Stimulated activated CD8-positive, alpha-beta memory T cell treated with anti-CD3 and anti-CD28 coated beads, Interleukin-15, amount 100 ng/mL, for 48 hours (primary cell): ENCODE data around the gene CERKL.
"Not testable (repeated sequence)": the region's sequence is repeated elsewhere in the genome, so short reads cannot be mapped to it uniquely, and the experiment has no call there.

ENCODE experiments used
- DNase-seq, 2 donors: peaks; one replicate each; pipeline ENCODE4 v3.0.0-alpha.2; 2020; ENCODE audit warnings: low read depth in 2 of 2

The CERKL gene, protein sequence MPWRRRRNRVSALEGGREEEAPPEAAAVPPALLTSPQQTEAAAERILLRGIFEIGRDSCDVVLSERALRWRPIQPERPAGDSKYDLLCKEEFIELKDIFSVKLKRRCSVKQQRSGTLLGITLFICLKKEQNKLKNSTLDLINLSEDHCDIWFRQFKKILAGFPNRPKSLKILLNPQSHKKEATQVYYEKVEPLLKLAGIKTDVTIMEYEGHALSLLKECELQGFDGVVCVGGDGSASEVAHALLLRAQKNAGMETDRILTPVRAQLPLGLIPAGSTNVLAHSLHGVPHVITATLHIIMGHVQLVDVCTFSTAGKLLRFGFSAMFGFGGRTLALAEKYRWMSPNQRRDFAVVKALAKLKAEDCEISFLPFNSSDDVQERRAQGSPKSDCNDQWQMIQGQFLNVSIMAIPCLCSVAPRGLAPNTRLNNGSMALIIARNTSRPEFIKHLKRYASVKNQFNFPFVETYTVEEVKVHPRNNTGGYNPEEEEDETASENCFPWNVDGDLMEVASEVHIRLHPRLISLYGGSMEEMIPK

DNA sequence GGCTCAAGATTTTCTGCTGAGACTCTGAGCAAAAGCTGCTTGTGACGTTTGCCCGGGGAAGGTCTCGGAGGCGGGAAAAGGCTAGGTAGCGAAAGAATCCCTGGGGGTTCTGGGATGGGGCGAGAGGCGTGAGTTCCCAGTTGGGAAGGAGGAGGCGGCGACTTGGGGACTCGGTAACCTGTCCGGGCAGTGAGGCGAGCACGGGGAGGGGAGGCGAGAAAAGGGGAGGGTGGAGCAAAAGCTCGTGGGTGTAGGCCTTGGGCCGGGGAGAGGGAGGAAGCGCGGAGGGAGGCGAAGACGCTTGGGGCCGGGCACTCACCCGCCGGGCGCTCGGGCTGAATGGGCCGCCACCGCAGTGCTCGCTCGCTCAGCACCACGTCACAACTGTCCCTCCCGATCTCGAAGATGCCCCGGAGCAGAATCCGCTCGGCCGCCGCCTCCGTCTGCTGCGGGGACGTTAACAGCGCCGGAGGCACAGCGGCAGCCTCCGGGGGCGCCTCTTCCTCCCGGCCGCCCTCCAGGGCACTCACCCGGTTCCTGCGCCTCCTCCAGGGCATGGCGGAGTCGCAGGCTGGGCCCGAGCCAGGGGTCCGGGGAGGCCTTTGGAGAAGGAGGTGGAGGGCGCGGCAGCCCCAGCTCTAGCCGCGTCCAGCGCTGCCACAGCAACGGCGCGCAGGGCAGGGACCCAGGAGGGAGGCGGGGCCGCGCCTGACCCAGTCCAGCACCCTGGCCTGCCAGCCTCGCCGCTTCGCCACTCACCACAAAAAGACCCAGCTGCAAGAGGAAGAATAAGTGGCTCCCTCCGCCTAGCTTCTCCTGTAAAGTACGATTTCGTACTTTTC is at the start of gene CERKL:
Gene CERKL, minus strand, starts transcription at position 656 of the 842 bp plus-strand sequence. Its CDS starts 99 bp downstream, at position 557.
- no peak for DNase-seq

DNA sequence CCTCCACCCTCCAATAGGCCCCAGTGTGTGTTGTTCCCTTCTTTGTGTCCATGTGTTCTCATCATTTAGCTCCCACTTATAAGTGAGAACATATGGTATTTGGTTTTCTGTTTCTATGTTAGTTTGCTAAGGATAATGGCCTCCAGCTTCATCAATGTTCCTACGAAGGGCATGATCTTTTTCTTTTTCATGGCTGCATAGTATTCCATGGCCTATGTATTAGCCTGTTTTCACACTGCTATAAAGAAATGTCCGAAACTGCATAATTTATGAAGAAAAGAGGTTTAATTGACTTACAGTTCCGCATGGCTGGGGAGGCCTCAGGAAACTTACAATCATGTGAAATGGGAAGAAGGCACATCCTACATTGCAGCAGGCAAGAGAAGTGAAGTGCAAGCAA is 45.6 kb upstream of the CERKL start:
- not testable (repeated sequence) for DNase-seq

DNA sequence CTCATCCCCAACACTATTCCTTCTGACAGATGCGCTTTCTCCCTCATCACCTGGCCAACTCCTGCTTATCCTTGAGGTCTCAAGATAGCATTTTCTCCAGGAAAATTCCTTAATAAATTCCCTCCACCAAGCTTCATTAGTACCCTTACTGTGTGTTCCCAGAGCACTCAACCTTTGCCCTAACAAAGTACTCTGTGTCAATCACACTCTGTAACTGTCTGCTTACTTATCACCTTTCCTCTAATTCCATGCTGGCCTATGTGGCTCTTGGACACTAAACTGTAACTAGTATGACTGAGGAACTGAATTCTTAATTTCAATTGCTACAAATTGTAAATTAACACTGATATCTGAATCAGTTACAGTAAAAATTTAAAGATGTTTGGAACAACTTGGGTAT is 41.3 kb upstream of the CERKL start:
- no peak for DNase-seq

DNA sequence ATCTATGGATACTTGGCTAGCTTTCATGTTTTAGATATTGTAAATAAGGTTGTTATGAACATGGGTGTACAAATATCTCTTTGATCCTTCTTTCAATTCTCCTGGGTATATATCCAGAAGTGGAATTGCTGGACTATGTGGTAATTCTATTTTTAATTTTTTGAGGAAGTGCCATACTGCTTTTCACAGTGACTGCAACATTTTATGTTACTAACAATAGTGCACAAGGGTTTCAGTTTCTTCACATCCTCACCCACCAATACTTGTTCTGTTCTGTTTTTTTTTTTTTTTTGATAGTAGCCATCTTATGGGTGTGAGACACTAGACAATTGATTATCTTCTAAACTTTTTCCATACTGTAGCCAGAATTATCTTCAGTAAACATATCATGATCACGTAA is 40.7 kb upstream of the CERKL start:
- no peak for DNase-seq

DNA sequence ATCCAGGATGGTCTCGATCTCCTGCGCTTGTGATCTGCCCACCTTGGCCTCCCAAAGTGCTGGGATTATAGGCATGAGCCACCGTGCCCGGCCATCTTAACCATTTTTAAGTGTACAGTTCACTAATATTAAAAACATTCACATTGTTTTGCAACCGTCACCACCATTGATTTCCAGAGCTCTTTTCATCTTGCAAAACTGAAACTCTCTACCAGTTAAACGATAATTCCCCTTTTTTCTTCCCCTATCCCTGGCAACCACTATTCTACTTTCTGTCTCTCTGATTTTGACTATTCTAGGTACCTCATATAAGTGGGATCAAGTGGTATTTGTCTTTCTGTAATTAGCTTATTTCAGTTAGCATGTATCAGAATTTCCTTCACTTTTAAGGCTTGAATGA is 40.2 kb upstream of the CERKL start:
- no peak for DNase-seq

DNA sequence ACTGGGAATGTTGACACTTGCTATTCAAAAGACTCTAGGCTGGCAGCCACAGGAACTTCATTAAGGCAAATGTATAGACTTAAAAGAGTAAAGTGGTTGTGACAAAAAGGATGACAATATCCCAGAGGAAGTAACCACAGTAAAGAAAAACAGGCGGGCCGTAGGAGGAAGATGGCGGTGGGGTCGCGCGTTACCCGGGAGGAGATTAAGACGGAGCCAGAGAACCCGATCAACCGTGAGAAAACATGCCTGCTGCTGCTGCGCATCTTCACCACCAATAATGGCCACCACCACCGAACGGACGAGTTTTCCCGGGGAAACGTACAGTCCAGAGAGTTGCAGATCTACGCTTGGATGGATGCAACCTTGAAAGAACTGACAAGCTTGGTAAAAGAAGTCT is 37.4 kb upstream of the CERKL start:
- no peak for DNase-seq

DNA sequence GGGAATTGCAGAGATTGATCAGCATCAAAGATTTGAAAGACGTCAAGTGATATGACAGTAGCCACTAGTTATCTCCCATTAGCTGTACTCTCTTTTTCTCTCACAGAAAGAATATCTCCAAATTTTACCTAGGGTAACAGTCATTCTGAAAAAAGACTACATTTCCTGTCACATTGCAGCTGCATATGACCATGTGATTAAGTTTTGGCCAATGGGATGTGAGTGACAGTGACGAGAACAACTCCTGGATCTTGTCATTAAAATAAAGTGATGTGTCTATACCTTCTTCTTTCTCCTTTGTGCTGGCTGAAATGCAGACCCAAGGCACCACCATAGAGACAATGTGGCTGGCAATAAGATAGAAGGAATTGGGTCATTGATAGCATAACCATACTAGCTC is 34.0 kb upstream of the CERKL start:
- no peak for DNase-seq

DNA sequence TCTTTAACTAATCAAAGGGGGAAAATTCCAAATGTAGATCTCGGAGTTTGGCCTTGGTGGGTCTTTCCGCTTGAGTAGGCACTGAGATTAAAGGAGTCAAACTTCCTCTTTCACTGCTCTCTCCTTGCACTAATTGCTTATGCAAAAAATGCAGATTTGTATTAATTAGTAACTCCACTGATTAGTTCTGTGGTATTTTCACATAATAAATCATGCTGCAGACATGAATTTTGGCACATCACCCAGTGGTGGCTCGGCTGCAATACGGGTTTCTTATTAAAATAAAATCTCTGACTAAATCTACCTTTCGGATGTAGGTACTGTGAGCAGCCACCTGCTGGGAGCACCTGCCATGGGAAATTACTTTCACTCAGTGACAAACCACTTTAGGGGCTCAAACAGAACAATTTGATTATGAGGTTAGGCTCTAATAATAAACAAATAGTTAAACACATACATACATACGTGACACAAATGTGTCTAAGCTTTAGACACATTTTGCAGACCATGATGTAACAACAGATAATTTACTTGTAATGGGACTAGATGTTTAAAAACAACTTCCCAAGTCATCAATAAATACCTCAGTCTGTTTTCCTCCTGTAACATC is 29.8 kb upstream of the CERKL start:
- no peak for DNase-seq

DNA sequence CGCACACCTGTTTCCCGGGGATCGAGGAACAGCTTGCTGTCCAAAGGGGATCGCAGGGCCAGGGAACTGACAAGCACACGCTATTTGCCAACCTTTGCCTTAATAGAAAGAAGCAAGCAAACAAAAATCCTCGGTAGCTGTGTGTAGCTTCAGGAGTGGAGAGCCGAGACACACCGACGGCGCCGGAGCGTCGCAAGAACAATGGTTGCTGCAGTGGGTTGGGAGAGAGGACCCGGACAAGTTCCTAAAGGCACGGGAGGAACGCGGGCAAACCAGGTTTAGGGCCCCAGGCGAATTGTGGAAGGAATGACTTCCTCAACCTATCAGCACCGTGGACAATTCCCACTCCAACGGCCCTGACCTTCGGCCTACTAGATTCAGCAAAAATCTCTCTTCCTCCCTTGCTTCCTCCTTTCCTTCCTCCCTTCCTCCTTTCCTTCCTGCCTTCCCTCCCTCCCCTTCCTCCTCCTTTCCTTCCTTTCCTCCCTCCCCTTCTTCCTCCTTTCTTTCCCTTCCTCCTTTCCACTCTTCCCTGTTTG is 28.3 kb upstream of the CERKL start:
- no peak for DNase-seq

DNA sequence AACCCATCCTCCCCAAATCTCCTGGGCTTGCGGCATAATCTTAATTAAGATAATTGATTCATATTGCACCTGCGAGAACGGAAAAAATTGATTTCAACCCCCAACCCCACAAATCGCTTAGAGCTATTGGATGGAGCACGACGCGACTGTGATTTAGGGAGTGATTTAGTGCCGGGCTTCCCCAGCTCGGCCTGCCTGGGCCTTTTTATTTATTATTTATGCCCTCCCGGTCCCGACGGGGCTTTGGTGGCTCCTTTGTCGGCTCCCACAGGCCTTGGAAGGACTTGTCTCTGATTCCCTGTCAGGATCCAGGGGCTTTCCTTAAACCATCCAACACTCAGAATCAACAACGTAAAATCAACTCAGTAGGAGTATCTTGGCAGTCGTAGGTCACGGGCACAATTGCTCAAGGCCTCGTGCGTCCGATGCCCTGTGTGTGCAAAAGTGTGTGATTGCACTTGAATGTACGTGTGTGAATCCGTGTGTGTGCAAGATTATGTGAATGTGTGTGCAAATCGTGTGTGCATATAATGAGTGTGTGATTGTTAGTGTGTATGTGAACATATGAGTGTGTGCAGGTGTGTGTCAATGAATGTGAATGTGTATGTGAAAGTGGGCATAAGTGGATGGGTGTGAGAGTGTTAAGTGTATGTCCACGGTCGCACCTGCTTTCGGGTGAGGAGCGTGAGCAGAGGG is 27.7 kb upstream of the CERKL start:
- no peak for DNase-seq

DNA sequence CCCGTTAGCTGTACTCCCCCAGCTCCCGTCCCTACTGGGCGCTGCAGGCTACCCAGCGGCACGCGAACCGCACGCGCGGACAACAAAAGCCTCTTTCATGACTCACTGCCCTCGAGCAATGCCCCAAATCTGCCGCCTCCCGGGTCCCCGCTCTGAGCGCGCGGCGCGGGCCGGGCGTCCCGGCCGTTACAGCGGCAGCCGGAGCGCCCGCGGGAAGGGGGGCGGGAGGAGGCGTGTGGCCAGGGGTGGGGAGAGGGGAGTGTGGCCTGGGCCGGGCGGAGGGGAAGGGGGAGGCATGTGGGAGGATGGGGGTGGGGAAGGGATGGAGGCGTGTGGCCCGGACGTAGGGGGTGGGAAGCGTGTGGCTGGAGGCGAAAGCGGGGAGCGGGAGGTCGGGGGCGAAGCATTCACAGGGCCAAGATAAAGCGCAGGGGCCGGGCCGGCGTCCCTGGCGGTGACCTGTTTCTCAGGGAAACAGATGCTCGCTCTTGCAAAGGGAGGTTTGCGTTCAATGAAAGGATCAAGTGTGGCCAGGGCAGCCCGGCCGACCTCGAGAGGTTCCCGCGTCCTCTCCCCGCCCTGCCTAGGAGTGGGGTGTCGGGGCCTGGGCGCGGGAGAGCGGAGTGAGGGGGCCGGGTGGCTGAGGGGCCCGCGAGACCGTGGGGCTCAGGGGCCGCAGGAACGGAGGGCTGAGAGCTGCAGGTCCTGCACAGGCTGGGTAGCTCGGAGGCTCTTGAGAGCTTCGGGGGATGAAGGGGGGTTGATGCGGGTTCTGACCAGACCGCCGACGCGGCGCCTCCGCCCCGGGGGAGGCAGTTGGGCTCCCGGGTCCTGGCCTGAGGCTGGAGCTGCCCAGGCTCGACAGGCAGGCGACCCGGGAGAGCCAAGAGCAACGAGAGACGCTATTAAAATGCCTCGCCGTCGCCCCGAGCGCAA is 26.9 kb upstream of the CERKL start:
- no peak for DNase-seq

DNA sequence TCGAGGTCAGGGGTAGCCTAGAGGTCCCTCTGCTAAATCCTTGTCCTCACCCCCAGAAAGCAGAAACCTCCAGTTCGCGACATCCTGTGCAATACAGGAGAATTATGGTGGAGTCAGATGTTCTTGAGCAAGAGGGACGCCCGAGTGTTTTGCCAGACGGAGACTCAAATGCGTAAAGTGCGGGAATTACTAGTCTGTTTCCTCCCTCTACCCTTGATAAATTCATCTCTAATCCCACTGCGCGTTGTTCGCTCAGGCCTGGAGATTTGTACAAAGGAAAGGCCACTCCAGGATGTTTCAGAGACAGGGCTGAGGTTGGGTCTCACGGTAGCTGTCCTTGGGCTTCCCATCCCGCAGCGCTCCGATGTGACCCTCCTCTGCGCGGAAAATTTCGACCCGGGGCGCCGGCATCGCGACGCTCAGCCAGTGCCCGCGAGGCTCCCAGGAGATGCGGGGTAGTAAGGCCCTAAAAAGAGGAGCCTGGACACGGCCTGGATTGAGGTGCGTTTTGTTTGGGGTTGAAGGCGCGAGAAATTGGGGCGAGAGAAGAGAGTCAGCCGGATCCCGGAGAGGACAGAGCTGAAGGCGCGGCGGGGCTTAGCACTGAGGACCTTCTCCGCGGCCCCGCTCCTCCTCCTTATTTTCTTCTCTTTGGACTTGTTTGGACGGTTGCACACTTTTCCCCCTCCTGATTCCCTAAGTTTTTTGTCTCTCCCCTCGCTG is 26.1 kb upstream of the CERKL start:
- no peak for DNase-seq

DNA sequence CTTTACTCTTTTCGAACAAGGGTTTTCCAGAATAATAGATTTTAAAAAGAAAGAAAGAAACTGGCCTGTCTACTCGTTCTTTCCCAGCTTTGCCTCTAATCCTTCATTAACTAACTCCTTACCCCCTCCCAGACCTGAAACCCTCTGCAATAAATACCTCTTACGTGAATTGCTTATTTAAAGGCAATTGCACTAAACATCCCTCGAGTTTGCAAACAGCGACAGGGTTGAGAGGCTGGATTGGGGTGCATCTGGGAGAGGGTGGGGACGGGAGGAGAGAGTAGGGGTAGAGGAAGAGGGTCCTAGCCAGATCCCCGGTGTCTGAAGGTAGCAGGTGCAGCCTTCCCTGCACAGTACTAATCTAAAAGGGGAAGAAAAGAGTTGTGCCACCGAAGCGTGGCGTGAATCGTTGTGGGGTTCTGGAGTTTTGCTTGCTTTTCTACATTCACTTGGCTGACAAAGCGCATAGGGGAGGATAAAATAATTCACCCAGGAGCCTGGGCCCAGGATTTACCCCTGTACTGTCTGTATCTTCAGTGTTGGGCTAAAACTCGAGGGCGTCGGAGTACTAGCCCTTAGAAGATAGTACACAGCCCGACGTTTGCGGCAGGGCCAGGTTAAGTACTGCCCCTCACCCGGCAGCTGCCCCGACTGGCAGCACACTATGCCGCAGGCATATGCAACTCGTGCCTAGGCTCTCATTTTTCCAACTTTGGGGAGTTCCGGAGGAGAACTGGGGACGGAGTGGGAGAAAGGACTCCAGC is 25.3 kb upstream of the CERKL start:
- no peak for DNase-seq

DNA sequence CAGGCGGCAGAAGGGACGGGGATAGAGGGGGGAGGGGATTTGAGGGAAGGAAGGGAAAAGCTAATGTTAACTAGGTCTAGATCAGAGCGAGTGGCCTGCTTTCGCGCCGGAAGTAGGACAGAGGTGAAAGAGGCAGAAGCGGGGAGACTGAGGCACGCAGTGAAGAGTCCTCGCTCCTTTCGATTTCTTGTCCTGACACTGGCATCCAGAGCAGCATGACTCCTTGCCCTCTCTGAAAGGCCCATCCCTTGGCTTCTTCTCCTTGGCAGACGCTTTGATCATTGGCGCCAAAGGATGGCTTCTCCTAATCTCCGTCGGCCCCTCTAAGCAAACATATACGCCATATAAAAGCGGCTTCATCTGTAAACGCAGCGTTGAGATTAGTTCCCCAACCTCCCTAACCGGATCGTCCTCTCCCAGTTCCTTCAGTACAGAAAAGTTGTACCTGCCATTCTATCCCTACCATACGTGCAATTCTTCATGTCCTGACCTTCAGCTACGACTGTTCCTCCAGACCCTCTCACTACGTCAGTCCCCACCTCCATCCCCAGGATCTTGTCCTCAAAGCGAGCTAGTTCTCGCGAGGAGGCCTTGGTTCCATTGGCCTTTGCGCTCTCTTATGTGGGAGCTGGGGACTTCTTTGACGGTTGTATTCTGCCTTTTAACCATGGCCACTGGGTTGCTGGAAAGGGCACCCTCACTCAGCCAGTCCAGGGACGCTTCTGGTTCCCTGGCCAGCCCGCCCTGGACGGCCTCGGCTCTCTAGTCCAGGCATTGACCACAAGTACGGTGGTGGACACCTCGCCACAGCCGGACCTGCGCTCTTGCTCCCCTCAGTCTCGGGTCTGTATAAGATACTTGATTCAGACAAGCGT is 24.3 kb upstream of the CERKL start:
- no peak for DNase-seq

DNA sequence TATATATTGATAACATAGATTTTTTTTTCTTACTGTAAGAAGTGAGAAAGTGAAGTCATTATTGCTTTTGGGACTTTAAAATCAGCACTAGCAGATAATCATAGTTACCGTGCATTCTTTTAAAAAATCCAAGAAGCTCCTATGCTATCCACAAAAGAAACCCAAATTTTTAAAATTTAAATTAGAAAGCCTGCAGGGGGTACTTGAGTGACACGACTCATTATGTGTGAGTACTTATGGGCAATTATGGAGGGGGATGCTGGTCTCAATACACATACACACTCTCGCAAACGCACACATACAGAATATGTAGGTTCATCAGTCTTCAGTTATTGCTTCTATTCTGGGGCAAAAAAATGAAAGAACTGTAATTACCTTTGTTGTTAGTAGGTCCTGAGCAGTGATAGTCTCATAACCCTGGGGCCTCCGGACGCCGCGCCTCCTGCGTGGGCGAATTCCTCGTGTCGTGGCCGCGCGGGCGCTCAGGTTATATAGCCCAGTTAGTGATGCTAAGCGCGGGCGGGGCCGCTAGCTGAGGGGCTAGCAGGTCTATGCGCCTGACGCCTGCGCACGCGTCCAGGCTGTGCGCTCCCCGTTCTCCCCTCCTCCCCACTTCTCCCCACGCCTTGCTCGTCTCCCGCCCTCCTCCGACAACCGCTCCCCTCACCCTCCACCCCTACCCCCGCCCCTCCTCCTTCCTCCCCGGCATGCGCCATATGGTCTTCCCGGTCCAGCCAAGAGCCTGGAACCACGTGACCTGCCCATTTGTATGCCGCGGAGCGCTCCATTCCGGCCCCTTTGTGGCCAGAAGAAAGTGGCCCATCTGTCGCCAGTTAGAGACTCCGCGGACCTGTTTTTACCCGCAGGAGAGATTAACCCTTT is 23.4 kb upstream of the CERKL start, which contains the start of gene NEUROD1:
Gene NEUROD1, minus strand, starts transcription at position 463 of the 882 bp plus-strand sequence. CDS start 1,657 bp downstream, outside the sequence.
- no peak for DNase-seq

DNA sequence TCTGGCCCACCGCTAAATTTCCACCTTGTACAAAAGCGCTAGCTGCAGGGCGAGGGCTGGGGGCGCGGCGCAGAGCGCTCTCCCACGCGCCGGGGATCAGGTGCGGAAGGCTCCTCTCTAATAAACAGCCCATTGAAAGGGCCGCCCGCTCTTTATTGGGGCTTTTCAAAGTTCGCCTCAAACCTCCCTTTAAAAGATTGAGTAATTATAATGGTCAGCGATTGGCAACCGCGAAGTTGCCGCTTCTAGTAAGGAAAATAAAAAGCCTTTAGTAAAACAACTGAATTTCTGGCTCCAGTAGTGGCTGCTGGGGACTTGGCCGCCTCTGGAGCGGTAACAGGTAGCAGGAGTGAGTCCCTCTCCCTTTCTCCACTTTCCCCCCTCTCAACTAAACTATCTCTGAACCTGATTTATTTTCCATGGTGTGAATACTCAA is 22.7 kb upstream of the CERKL start:
- DNase-seq = no peak
